HG03066 (cell line): ENCODE results near the gene SSNA1.

Source experiments
- ATAC-seq: cut with Tn5 transposase; IDR thresholded peaks from one replicate; pipeline ENCODE4 v1.9.1; 2021; ENCODE audit warnings: low read depth; ENCODE audit not compliant: unreplicated experiment

The SSNA1 gene

GRCh38 chr9:137150617-137151457, 37.6 kb upstream of the SSNA1 start:
- peak; percentile 49 for ATAC-seq

GRCh38 chr9:137152844-137153405, 35.6 kb upstream of the SSNA1 start:
- no peak for ATAC-seq

GRCh38 chr9:137156567-137157375, 31.7 kb upstream of the SSNA1 start:
- ATAC-seq, result no peak

GRCh38 chr9:137157618-137158415, 30.7 kb upstream of the SSNA1 start:
- ATAC-seq, result no peak

GRCh38 chr9:137158625-137159024, 29.9 kb upstream of the SSNA1 start:
- no peak for ATAC-seq

- ATAC-seq, result no peak
These were observed 29.1 kb upstream of the SSNA1 start for GRCh38 chr9:137159105-137160053.

GRCh38 chr9:137160054-137160425, 28.4 kb upstream of the SSNA1 start:
- no peak for ATAC-seq

- no peak for ATAC-seq
These were observed 27.5 kb upstream of the SSNA1 start for GRCh38 chr9:137160716-137161557.

- no peak for ATAC-seq
These were observed 26.7 kb upstream of the SSNA1 start for GRCh38 chr9:137161558-137162486.

- ATAC-seq, result no peak
These were observed 25.7 kb upstream of the SSNA1 start for GRCh38 chr9:137162505-137163364.

- ATAC-seq, result no peak
These were observed 25.1 kb upstream of the SSNA1 start for GRCh38 chr9:137163365-137163715.

- no peak for ATAC-seq
These were observed 24.7 kb upstream of the SSNA1 start for GRCh38 chr9:137163805-137164204.

- ATAC-seq, result no peak
These were observed 23.9 kb upstream of the SSNA1 start for GRCh38 chr9:137164370-137165249.

GRCh38 chr9:137165250-137165836, 23.1 kb upstream of the SSNA1 start:
- ATAC-seq, result no peak
